ENCODE data around the gene GNG14. TPM values are rescaled to one million over a fixed set of nuclear protein-coding genes. Genes with fewer than 3 reads are reported as not detected.
"Not testable (repeated sequence)": the region's sequence is repeated elsewhere in the genome, so short reads cannot be mapped to it uniquely, and the experiment has no call there.

GNG14 gene
- total RNA-seq, result not detected

DNA sequence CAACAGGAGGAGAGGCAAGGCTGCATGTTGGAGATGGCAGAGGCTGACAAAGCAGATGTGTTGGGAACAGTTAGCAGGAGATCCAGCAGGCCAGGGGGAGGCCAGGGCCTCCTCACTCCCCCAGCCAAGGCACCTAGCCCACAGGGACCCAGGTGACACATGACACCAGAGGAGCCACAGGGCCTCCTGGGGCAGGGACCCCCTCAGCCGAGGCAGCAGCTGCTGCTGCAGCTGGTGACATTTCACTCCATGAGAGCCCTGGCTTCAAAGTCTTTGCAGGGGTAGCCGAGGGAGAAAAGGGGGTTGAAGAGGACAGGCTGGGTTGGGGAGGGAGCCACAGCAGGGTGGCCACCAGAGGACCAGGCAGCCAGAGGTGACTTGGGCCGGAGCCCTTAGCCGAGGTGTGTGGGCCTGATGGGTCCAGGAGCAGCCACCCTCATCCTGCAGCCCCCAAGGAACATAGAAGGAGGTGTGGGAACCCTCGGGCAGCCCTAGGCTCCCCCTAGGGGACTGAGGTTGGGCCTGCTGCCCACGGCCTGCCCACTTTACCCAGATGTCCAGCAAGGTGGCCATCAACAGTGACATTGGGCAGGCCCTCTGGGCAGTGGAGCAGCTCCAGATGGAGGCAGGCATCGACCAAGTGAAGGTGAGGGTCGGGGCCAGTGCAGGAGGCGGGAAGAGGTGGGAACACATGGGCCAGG, at the start of gene GNG14:
Gene GNG14, plus strand, starts transcription at position 503 of the 701 bp plus-strand sequence. Its CDS starts 51 bp downstream, at position 554.
- no peak for DNase-seq (ENCODE audit: low read depth in 2 of 3, low spot score in 2 of 3)

DNA sequence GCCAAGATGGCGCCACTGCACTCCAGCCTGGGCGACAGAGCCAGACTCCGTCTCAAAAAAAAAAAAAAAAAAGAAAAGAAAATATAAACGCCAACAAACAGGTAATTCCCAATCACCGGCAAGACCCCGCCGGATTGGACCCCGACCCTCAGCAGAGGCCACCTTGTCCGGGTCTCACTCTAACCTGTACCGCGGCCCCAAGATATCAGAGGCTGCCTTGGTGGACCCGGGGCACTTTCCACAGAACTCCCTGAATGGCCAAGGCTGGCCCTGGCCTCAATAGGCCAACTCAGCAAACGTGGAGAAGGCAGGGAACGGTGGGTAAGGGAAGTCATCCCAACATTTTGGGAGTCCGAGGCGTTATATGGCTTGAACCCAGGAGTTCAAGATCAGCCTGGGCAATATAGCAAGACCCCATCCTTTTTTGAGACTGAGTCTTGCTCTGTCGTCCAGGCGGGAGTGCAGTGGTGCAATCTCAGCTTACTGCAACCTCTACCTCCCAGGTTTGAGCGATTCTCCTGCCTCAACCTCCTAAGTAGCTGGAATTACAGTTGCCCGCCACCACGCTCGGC, 49.1 kb upstream of the GNG14 start:
- DNase-seq (ENCODE audit: low read depth in 2 of 3, low spot score in 2 of 3), result no peak

DNA sequence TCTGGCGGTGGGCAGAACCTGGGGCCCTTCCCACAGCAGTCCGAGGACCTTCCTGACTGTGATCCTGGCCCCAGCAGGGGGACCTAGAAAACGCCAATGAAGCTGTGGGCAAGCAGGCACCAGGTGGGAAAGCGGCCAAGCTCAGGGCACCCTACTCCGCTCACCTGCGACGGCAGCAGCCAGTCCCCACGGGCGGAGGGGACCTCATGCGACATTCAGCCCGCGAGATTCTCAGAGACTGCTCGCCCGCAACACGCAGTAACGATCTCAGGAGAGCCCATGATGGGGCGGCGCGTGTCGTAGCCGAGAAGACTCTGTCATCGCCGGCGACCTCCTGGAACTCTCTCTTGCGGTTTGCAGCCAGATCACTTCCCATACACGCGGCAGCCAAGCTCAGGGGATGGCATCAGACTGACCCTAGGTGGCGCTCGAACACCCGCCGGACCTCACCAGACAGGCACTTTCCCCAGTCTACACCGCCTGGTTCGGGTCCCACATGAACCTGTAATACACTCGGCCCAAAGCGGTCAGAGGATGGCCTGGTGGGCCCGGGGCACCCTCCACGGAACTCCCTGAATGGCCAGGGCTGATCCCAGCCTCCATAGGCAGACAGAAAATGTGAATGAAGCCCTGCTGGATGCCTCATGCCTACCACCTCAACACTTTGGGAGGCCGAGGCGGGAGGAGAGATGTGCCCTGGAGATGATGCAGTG, 47.7 kb upstream of the GNG14 start:
- peak; percentile 60 to 94 (median 91) for DNase-seq (ENCODE audit: low read depth in 2 of 3, low spot score in 2 of 3)

DNA sequence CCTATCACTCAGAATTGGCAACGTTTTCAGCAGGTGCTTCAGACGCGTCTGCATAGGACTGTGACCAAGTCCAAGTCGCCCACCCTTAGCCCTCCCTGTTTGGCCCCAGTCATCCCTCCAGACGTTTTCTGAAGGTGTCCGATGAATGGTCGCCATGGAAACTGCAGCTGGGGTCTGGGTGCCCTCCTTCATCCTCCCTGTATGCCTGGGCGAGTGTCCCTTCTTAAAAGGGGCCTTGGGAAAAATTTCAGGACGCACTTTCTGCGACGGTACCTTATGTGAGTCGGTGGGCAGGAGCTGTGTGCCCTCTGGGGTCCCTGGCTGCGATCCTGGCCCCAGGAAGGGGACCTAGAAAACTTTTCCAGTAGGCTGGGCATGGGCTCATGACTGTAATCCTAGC, 46.3 kb upstream of the GNG14 start:
- DNase-seq (ENCODE audit: low read depth in 2 of 3, low spot score in 2 of 3), result no peak

DNA sequence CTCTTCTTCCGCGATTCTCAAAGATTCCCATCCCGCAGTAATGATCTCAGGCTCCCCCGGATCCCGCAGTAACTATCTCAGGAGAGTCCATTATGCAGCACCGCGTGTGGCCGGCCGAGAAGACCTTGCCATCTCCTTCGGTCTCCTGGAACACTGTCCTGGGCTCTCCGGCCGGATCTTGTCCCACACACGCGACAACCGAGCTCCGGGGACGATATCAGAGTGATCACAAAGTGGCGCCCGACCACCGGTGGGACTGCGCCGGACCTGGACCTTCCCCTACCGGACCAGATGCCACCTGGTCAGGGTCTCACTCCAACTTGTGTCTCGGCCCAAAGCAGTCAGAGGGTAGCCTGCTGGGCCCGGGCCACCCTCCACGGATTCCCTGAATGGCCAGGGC, 45.3 kb upstream of the GNG14 start:
- DNase-seq (ENCODE audit: low read depth in 2 of 3, low spot score in 2 of 3), result no peak

DNA sequence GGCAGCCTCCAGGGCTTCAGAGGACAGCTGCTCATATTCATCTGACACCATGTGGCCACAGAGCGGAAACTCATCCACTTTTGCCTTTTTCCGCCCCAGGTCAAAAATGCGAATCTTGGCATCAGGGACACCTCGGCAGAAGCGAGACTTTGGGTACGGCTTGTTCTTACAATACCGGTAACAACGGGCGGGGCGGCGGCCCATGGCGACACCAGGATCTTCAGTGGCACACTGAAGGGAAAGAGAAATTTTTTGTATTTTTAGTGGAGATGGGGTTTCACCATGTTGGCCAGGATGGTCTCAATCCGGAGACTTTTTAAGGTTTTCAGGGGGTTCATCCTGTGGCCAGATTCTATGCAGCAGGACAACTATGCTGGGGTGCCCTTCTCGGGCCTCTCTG, 44.1 kb upstream of the GNG14 start:
- DNase-seq (ENCODE audit: low read depth in 2 of 3, low spot score in 2 of 3), result not testable (repeated sequence)

DNA sequence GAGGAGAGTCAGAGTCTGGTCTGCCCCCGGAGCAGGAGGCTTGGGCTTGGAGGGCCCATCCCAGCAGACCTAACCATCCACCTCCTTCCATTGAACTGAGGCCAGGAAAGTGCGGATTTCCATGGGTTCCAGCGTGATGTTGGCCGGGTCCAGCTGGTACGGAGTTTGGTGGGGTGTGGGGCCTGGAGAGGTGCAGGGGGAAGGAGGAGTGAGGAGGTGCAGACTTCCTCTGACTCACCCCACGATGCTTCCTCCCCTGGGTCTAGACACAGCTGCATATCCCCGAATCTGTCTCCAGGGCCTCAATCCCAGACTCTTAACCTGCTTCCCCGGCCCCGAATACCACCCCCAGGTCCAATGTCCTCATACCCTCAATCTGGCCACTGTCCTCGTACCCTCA, 41.2 kb upstream of the GNG14 start:
- DNase-seq (ENCODE audit: low read depth in 2 of 3, low spot score in 2 of 3), result no peak

DNA sequence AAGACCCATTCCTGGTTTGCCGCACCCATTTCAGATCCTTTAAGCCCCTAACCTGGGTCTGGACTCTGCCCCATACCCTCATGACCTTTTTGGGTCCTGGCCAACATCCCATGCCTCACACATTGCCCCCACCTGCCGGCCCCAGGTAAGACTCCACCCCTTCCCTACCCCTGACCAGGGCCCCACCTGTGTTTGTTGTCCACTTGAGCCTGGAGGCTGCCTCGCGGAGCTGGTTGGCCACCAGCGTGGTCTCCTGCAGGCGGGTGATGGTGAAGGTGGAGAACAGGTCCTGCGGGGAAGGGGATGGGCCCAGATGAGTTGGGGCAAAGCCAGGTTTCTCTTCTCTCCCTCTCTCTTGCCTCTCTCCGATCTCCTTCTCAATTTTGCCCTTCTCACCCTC, 40.8 kb upstream of the GNG14 start:
- no peak for DNase-seq (ENCODE audit: low read depth in 2 of 3, low spot score in 2 of 3)

DNA sequence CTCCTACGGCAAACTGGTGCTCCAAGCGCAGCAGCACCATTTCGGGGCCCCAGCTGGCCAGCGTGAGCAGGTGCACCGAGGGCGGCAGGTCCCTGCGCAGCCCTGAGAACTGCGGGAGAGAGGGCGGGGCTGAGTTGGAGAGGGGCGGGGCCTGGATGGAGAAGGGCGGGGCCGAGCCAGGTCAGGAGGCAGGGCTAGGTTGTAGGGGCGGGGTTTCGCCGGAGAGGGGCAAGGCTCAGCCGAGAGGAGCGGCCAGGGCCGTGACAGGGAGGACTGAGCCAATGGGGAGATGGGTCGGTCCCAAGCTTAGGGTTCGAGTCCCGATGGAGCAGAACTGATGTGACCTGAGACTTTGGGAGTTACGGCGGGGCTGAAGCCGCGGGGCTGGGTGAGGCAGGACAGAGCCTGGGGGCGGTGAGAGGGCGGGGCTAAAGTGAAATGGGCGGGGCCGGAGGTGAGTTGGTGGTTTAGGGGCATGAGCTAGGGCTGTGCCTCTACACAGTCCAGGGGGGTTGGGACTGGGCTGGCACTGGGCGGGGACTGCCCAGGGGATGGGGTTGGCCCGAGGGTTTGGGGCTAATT, 40.2 kb upstream of the GNG14 start:
- peak in 2 of 3 donors; percentile 64 to 67 for DNase-seq (ENCODE audit: low read depth in 2 of 3, low spot score in 2 of 3)

DNA sequence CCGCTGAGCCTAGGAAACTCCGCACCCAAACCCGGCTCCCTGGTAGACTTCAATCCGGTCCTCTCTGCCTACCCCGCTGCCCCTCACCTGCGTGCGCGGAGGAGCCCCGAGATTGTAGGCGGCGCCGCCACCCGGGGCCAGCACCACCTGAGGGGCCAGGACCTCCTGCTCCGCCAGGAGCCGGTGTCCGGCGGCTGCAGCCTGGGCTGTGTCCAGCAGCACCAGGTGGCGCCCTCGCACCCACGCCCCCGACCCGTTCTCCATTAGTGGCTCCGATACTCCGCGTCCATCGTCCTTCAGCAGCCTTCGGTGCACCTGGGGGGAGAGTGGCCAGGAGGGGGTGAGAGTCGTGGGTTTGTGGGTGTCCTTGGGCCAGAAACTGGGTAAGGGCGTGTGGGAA, 39.7 kb upstream of the GNG14 start:
- DNase-seq (ENCODE audit: low read depth in 2 of 3, low spot score in 2 of 3), result no peak

DNA sequence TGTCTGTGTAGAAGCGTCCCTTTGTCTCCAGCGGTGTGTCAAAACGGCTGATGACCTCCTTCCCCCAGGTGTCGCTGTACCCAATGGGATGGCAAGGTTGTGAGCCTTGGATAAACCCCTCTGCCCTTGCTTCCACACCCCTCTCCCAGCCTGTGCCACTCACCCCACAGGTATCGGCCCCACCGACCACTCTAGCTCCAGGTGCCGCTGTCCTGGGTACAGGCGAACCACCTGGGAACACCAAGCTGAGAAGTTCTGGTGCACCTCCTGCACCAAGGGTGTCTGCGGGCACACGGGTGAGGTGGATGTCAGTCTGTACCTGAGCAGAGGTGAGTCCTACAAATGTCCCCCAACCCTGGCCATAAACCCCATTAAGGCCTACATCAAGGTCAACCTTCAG, 37.9 kb upstream of the GNG14 start:
- DNase-seq (ENCODE audit: low read depth in 2 of 3, low spot score in 2 of 3), result no peak

DNA sequence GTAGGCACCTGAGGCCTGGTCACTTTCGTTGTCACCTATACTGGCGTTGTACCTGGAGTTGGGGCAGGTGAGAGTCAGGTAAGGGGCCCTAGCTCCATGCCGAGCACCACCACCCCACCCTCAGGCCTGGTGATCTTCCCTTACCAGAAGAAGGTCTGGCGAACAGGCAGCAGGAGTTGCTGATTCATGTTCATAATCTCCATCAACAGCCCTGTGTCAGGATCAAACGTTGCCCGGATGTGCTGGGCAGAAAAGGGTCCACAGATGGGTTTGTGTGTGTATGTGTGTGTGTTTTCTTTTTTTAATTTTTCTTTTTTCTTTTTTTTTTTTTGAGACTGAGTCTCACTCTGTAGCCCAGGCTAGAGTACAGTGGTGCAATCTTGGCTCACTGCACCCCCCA, 35.6 kb upstream of the GNG14 start:
- DNase-seq (ENCODE audit: low read depth in 2 of 3, low spot score in 2 of 3), result no peak

DNA sequence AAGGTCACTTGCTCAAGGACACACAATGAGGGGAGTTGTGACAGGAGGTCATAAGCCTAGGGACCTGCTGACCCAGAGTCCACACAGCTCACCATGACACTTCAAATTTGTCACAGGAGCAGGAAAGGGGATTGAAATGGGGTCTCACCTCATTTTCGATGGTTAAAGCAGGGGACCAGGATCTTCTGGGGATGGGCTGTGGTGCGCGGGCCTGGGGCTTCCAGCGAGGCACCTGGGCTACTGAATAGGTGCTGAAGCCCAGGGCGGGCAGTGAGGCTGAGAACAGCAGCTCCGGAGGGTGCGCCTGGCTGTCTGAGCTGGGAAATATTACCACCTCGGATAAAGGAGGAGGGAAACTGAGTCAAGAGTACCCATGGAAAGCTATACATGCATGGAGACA, 32.3 kb upstream of the GNG14 start:
- no peak for DNase-seq (ENCODE audit: low read depth in 2 of 3, low spot score in 2 of 3)

DNA sequence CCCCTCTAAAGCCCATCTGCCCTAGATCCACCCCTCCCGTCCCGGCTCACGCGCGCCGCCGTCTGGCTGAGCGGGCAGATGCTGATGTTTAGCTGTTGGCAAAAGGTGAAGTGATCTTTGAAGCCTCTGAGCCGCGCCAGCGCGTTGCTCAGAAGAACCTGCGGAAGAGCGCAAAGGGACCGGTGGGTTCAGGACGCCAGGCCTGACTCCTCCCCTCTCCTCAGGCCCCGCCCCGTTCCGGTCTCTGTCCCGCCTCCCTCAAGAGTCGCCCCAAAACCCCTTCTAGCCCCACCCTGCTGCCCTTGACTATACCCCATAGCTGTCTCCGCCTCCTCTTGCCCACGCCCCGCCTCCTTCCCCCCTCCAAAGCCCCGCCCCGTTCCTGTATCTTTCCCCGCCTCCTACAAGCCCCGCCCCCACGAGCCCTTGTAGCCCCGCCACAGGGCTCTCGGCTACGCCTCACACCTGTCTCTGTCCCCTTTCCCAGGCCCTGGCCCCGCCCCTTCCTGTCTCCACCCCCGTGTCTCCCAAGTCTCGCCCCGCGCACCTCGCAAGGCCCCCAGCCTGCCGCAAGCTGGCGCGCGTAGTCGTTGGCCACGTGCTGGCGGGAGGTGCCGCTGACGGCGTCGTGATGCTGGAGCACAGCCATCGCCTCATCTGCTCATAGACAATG, 30.8 kb upstream of the GNG14 start:
- no peak for DNase-seq (ENCODE audit: low read depth in 2 of 3, low spot score in 2 of 3)

DNA sequence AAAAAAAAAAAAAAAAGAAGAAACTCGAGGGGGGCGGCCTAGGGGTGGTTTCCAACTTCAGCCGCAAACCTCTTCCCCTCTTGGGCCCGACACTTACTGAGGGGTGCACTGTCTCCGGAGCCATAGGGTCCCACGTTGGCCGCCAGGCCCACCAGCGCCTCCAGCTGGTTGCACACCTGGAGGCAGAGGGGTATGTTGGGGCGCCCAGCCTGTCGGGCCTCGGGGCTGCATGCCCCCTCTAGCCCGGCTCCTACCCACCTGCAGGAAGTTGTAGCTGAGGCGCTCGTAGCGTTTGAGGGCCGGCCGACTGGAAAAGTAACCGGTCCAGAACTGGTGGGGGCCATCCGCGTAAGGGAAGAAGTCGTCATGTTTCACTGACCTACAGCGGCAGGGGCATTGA, 29.8 kb upstream of the GNG14 start:
- DNase-seq (ENCODE audit: low read depth in 2 of 3, low spot score in 2 of 3), result no peak

DNA sequence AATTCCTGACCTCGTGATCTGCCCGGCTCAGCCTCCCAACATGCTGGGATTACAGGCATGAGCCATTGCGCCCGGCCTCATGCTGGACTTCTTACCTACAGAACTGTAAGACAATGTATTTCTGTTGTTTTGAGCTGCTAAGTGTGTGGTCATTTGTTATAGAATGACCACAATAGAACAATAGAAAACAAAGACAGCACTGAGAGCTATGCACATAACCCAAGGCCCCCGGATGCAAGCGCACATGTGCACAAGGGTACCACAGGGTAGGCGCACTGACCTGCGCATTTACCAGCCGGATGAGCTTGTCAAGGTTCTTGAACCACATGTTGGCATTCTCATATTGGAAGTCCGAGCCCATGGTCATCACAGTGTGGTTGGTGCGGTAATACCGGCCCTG, 26.8 kb upstream of the GNG14 start:
- DNase-seq (ENCODE audit: low read depth in 2 of 3, low spot score in 2 of 3), result no peak

DNA sequence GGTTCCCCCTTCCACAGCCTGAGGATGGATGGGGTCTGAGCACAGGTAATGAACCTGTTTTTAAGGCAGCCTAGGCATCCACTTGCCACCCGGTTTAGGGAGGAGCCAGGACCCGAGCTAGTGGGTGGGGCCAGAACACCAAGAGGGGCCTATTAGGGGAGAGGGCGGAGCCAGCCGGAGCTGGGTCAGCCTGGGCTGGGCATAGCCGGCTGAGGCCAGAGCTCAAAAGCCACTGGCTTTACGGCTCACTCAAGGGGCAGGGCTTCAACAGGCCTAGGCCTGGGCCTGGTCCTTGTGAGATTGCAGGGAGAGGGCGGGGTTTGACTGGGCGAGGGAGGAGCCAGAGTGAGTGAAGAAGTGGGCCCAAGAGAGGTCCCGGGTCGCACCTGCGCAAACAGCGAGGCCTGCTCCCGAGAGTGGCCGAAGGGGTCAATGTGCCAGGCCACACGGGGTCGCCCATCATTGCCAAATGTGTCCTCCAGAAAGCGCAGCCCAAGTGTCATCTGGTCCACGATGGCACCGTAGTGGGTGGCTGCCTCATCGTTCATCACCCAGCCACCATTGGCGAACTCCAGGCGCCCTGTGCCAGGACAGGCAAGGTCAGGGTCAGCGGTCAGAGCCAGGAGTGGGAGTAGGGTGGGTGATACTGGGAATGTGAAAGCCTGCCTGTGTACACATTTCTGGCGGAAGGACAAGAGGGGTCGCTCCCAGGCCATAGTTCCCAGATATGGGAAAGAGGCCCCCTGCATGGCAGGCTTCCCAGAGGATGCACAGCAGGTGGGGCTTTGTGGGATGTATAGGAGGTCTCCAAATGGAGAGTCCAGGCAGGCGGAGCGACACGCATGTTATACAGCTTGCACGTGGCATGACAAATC, 23.2 kb upstream of the GNG14 start:
- no peak for DNase-seq (ENCODE audit: low read depth in 2 of 3, low spot score in 2 of 3)

DNA sequence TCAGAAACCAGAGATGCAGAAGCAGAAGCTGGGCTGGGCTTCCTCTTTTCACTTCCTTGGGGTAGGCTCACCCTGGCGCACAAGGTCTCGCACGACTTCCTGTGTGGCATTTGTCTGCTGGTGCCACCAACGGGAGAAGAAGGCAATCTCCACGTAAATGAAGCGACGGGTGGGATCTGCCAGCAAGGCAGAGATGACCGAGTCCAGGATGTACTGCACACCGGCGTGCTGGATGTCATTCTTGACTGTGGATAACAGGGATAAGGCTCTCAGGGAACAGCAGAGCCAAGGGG, 22.6 kb upstream of the GNG14 start:
- DNase-seq (ENCODE audit: low read depth in 2 of 3, low spot score in 2 of 3), result peak; percentile 24 to 91 (median 87)

DNA sequence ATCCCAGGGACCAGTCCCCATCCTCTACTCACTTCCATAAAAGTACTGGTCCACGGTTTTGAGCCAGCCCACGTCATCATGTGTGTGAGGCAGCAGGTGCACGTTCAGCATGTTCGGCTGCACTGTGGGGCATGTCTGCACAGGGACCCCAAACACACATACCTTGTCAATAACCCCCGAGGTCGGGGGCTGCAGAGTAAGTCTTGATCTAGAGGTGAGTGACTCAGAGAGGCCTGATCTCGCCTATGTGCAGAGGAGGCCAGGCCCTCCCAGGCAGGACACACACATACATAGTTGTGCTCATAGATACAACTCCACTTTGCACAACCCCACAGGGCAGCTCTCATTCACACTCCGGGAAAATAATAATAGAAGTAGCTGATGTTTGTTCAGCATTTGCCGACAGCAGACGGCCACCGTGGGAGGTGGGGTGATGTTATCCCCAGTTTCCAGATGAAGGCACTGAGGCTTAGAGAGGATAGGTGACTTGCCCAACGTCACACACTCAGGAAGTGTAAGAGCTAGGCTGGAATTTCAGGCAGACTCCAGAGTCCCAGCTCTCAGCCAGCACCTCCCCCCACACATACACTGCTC, 22.0 kb upstream of the GNG14 start:
- DNase-seq (ENCODE audit: low read depth in 2 of 3, low spot score in 2 of 3), result peak in 1 of 3 donors; percentile 20

All from hematopoietic multipotent progenitor cell (in vitro differentiated cells).